ENCODE measurements around the gene SAG.
"Not testable (repeated sequence)": the region's sequence is repeated elsewhere in the genome, so short reads cannot be mapped to it uniquely, and the experiment has no call there.

- TF ChIP-seq, protein P1, sequence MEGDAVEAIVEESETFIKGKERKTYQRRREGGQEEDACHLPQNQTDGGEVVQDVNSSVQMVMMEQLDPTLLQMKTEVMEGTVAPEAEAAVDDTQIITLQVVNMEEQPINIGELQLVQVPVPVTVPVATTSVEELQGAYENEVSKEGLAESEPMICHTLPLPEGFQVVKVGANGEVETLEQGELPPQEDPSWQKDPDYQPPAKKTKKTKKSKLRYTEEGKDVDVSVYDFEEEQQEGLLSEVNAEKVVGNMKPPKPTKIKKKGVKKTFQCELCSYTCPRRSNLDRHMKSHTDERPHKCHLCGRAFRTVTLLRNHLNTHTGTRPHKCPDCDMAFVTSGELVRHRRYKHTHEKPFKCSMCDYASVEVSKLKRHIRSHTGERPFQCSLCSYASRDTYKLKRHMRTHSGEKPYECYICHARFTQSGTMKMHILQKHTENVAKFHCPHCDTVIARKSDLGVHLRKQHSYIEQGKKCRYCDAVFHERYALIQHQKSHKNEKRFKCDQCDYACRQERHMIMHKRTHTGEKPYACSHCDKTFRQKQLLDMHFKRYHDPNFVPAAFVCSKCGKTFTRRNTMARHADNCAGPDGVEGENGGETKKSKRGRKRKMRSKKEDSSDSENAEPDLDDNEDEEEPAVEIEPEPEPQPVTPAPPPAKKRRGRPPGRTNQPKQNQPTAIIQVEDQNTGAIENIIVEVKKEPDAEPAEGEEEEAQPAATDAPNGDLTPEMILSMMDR (conservative IDR thresholded peaks at IDR 0.05; ENCODE audit: low read length), result not testable (repeated sequence)
- TF ChIP-seq EZH2phosphoT487 (IDR thresholded peaks at IDR 0.05; ENCODE audit: borderline replicate concordance, low read depth, low read length), result not testable (repeated sequence)
Observed at GRCh38 chr2:233374776-233375175, 67.2 kb downstream of the SAG start.

Data from OCI-LY7 (cell line).